Heart left ventricle (tissue), 16 donors: Measurements from ENCODE around the gene CCDC148. TPM values are rescaled to one million over a fixed set of nuclear protein-coding genes. Genes with fewer than 3 reads are reported as not detected.

Experiments used
- ATAC-seq, 4 donors: fragments of 200-7000 bp; cut with Tn5 transposase; one replicate each; pipeline ENCODE4 v1.9.1; 2020 to 2022; ENCODE audit warnings: moderate library complexity in 4 of 4, mild to moderate bottlenecking in 3 of 4, moderate number of reproducible peaks in 1 of 4
- DNase-seq, 5 donors: peaks; one replicate each; pipeline ENCODE4 v3.0.0-alpha.2; 2020
- H3K27ac ChIP-seq, 12 donors: fragments of 200-600 bp; sonication (generic) in 4 of 12; one replicate each; pipeline versions ENCODE4 v1.5.0 to v1.8.0; 2016 to 2022; ENCODE audit warnings: mild to moderate bottlenecking in 2 of 12
- H3K27me3 ChIP-seq, 9 donors: fragments of 200-600 bp; sonication (generic) in 2 of 9; one replicate each; pipeline versions ENCODE4 v1.5.1 to v1.8.0; 2016 to 2022; ENCODE audit warnings: mild to moderate bottlenecking in 3 of 9
- H3K36me3 ChIP-seq, 9 donors: fragments of 200-600 bp; sonication (generic) in 2 of 9; one replicate each; pipeline versions ENCODE4 v1.5.0 to v1.8.0; 2018 to 2022; ENCODE audit warnings: mild to moderate bottlenecking in 2 of 9
- H3K4me1 ChIP-seq, 12 donors: fragments of 200-600 bp; sonication (generic) in 4 of 12; one replicate each; pipeline versions ENCODE4 v1.5.0 to v1.8.0; 2016 to 2022; ENCODE audit warnings: mild to moderate bottlenecking in 3 of 12
- H3K4me3 ChIP-seq, 12 donors: fragments of 200-600 bp; sonication (generic) in 4 of 12; one replicate each; pipeline versions ENCODE4 v1.5.0 to v1.8.0; 2017 to 2022; ENCODE audit warnings: mild to moderate bottlenecking in 9 of 12, moderate library complexity in 4 of 12
- H3K9me3 ChIP-seq, 12 donors: fragments of 200-600 bp; sonication (generic) in 4 of 12; one replicate each; pipeline versions ENCODE4 v1.5.0 to v1.8.0; 2016 to 2022; ENCODE audit warnings: mild to moderate bottlenecking in 1 of 12
- CTCF ChIP-seq, 12 donors: fragments of 200-600 bp; sonication (generic) in 4 of 12; IDR thresholded peaks; one replicate each; pipeline versions ENCODE4 v1.5.0 to v1.8.0; 2018 to 2022; ENCODE audit warnings: antibody characterized with exemption in 12 of 12, mild to moderate bottlenecking in 5 of 12
- POLR2A ChIP-seq, 2 donors: fragments of 450-650 bp; IDR thresholded peaks; one replicate each; pipeline ENCODE4 v1.6.1; 2017; ENCODE audit warnings: antibody characterized with exemption in 2 of 2, mild to moderate bottlenecking in 2 of 2, moderate library complexity in 2 of 2
- WGBS, 4 donors: extraction: QIAGEN DNeasy Blood & Tissue Kit in 2 of 4; methylation state at CpG; one replicate each; pipeline versions ENCODE4 v1.1.5 to v1.1.7; 2013 to 2018; 5-methylcytosine and 5-hydroxymethylcytosine counted together
- intact Hi-C, 10 donors: fragments of 100-400 bp; cut with DNase I; formaldehyde crosslinking; loops; one replicate each; pipeline versions ENCODE4 v1.11.1 to v1.14.2; 2022
- polyA plus RNA-seq, 2 donors: library from polyadenylated mRNA; stranded (reverse); fragments of 200-250 nt; gene quantifications; one replicate each; pipeline ENCODE4 v1.2.3, GENCODE V29; 2013
- total RNA-seq, 9 donors: library from RNA; depleted of rRNA in 2 of 9; stranded (reverse); fragments of >200 nt in 2 of 9; fragmentation: NEBNext Ultra II Directional in 3 of 9; extraction: Animal tissue kit (Norgen Biotek cat#: 25700) in 3 of 9; gene quantifications; one replicate each; pipeline versions ENCODE4 v1.1.0 to v1.2.4, GENCODE V29; 2016 to 2023
- donor health status: ischemic (EF 13 %, LVEDD 7.1; RV severe dilation, severe dysfunction).
- donor health status: healthy with polysubstance abuse.
- donor health status: DM: no; HTN: yes; CAD: no.
- donor health status: DM: no; HTN: no; CAD: no.
- donor health status: ischemic (EF 25% LVEDD 6.9; RV normal size, moderate dysfunction).
- donor health status: ischemic (EF 25% LVEDD 5.7; RV mildly dilated, moderate dysfunction).
- donor health status: healthy.
- donor health status: DM: yes; HTN: yes; CAD: no.
- donor health status: ischemic (EF 35%, LVEDD 5.7; RV mildly dilated, moderate dysfunction).
- donor health status: nonischemic (EF 11% LVEDD 7.7; RV severe dilation, severe dysfunction).
- donor health status: DM: yes; HTN: yes; CAD: no.
- donor health status: PGD.
- donor health status: ischemic (EF 29% LVEDD 5.4; RV normal size, mild dysfunction).
- donor health status: nonischemic (EF 23%, LVEDD 6.1; RV moderate dilation, normal function).

The CCDC148 gene
- total and polyA plus RNA-seq, 11 donors = 0.24 to 1.2 (median 0.75) TPM; not detected in 2

- no peaks in the 10 kb centered on the region for H3K27me3 ChIP-seq
- intact Hi-C loops = no loop called here
Observed at GRCh38 chr2:158403237-158403636, 53.3 kb downstream of the CCDC148 start.

GRCh38 chr2:158402665-158403064 is 53.9 kb downstream of the CCDC148 start:
- WGBS, 4 donors = 39 to 54% (median 49%) methylated on average over 2 of the region's 2 CpGs
- intact Hi-C loops = no loop called here
- H3K27ac ChIP-seq = no peak overlapping the region

More at GRCh38 chr2:158403237-158403636, 53.3 kb downstream of the CCDC148 start:
- ATAC-seq = no peak
- Histone ChIP-seq H3K36me3 (no peaks in the 10 kb centered on the region), H3K9me3 (peaks cover 0 to 15% (median 0%) of the 10 kb centered on the region in 12 donors), H3K4me1 (peaks cover 0 to 6% (median 0%) of the 10 kb centered on the region in 12 donors), H3K4me3 (no peak overlapping the region), H3K27ac (no peak overlapping the region)
- TF ChIP-seq CTCF (IDR thresholded peaks at IDR 0.05) (no peak), POLR2A (IDR thresholded peaks at IDR 0.05) (no peak)
- no peak for DNase-seq
- 46 to 55% (median 47%) methylated on average over 1 of the region's 1 CpG for WGBS, 4 donors

GRCh38 chr2:158395166-158395565 is 61.4 kb downstream of the CCDC148 start:
- H3K27me3 ChIP-seq = no peaks in the 10 kb centered on the region
- 23 to 78% (median 55%) methylated on average over 1 of the region's 1 CpG for WGBS, 4 donors
- ATAC-seq = no peak
- no peak for DNase-seq
- TF ChIP-seq POLR2A (IDR thresholded peaks at IDR 0.05) (no peak), CTCF (IDR thresholded peaks at IDR 0.05) (no peak)
- H3K4me1 ChIP-seq = no peaks in the 10 kb centered on the region
- H3K36me3 ChIP-seq = no peaks in the 10 kb centered on the region
- intact Hi-C loops = no loop called here
- H3K9me3 ChIP-seq = peaks cover 0 to 9% (median 0%) of the 10 kb centered on the region in 12 donors
- no peak overlapping the region for H3K4me3 ChIP-seq
- no peak overlapping the region for H3K27ac ChIP-seq

More at GRCh38 chr2:158402665-158403064, 53.9 kb downstream of the CCDC148 start:
- TF ChIP-seq POLR2A (IDR thresholded peaks at IDR 0.05) (no peak), CTCF (IDR thresholded peaks at IDR 0.05) (no peak)
- H3K9me3 ChIP-seq = peaks cover 0 to 15% (median 0%) of the 10 kb centered on the region in 12 donors
- H3K4me1 ChIP-seq = peaks cover 0 to 6% (median 0%) of the 10 kb centered on the region in 12 donors
- no peak overlapping the region for H3K4me3 ChIP-seq
- H3K27me3 ChIP-seq = no peaks in the 10 kb centered on the region
- no peaks in the 10 kb centered on the region for H3K36me3 ChIP-seq
- ATAC-seq = no peak
- DNase-seq = no peak

GRCh38 chr2:158394453-158394852 is 62.1 kb downstream of the CCDC148 start:
- peaks cover 0 to 2% (median 0%) of the 10 kb centered on the region in 12 donors for H3K9me3 ChIP-seq
- no peaks in the 10 kb centered on the region for H3K27me3 ChIP-seq
- DNase-seq = no peak
- no peaks in the 10 kb centered on the region for H3K4me1 ChIP-seq
- ATAC-seq = no peak
- intact Hi-C loops = no loop called here
- 57 to 91% (median 89%) methylated on average over 1 of the region's 1 CpG for WGBS, 4 donors
- no peak overlapping the region for H3K27ac ChIP-seq
- no peak overlapping the region for H3K4me3 ChIP-seq
- TF ChIP-seq POLR2A (IDR thresholded peaks at IDR 0.05) (no peak), CTCF (IDR thresholded peaks at IDR 0.05) (no peak)
- no peaks in the 10 kb centered on the region for H3K36me3 ChIP-seq
